ENCODE measurements around the gene BET1. TPM values are rescaled to one million over a fixed set of nuclear protein-coding genes. Genes with fewer than 3 reads are reported as not detected.

BET1 gene
- total and polyA plus RNA-seq, 2 of the 8 experiments (the other 6 are each of a cell fraction or from before 2014, with no cell fraction given) = 20.6 to 31.7 TPM

DNA sequence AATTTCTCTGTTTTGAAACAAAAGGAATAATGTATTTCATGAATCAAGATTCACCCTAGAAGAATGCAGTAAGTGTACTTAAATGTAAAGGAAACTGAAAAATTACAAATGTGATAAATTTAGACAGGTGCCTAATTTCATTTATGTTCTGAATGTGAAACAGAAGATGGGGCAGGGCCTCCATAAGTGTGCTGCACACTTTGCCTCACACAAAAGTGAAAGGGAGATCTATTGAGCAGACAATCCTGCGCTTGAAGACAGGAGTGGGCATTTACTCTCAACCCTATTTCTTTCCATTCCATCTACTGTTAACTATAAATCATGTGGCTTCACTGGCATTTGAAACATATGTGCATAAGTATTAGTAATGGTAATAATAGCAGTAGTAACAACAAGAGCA is 46.4 kb downstream of the BET1 start:
- 100% methylated on average over 1 of the region's 1 CpG; no CpG with 5 or more reads in 1 of the 2 experiments for WGBS, 2 experiments (ENCODE audit: extremely low coverage in 1 of 2, insufficient coverage in 1 of 2, insufficient read length in 1 of 2, insufficient replicate concordance in 2 of 2, low coverage in 1 of 2, low lambda C conversion rate in 2 of 2, missing lambda C conversion rate in 1 of 2)
- H3K4me3 ChIP-seq (ENCODE audit: extremely low read depth in 1 of 4, insufficient read depth in 2 of 4, low read depth in 3 of 4, low read length in 4 of 4) = no peak overlapping the region
- no peaks in the 10 kb centered on the region for H3K9me3 ChIP-seq (ENCODE audit: insufficient read depth in 2 of 2, low read depth in 1 of 2, low read length in 1 of 2)
- H2AK5ac ChIP-seq (ENCODE audit: low read depth, low read length) = no peak overlapping the region
- H3K27ac ChIP-seq (ENCODE audit: low read depth, low read length) = no peak overlapping the region
- no peak overlapping the region for H3K56ac ChIP-seq (replicated peaks; ENCODE audit: insufficient read length, low read depth, low read length)
- no peak overlapping the region for H2BK15ac ChIP-seq (ENCODE audit: low read length)
- no peaks in the 10 kb centered on the region for H3K4me1 ChIP-seq (replicated peaks in 1 of 4; ENCODE audit: control insufficient read depth in 3 of 4, insufficient read depth in 4 of 4, low read length in 3 of 4)
- no peaks in the 10 kb centered on the region for H3K79me2 ChIP-seq (ENCODE audit: control insufficient read depth in 1 of 2, insufficient read depth in 2 of 2, low read length in 2 of 2)
- no peak overlapping the region for H2AFZ ChIP-seq (ENCODE audit: low read length)
- FAIRE-seq (no peak), DNase-seq (ENCODE audit: low read depth in 1 of 2, low spot score in 2 of 2) (no peak)
- H4K20me1 ChIP-seq (replicated peaks in 1 of 2; ENCODE audit: control insufficient read depth in 1 of 2, insufficient read depth in 2 of 2, low read length in 2 of 2) = no peaks in the 10 kb centered on the region
- no peak overlapping the region for H4K8ac ChIP-seq (ENCODE audit: extremely low read depth, insufficient read depth, low read length)
- no peak overlapping the region for H3K23ac ChIP-seq (ENCODE audit: insufficient read length)
- no peak overlapping the region for H4K5ac ChIP-seq (ENCODE audit: insufficient read length, low read depth, low read length)
- no peak overlapping the region for H2BK120ac ChIP-seq (replicated peaks; ENCODE audit: low read depth, low read length)
- ChIA-PET POLR2A (ENCODE audit: partially characterized antibody) (no interaction called here), CTCF (ENCODE audit: partially characterized antibody) (interaction anchor here (1.4 to 1.6 kb wide), 2 partner anchors 11 to 157 kb away, joined by 4 to 5 read pairs; no protein-coding TSS in a partner anchor)
- no peak overlapping the region for H2BK20ac ChIP-seq (ENCODE audit: low read length)
- no peaks in the 10 kb centered on the region for H3K23me2 ChIP-seq (ENCODE audit: low read depth, low read length)
- no peak overlapping the region for H3K14ac ChIP-seq (ENCODE audit: insufficient read length)
- no peak overlapping the region for H4K91ac ChIP-seq (replicated peaks; ENCODE audit: insufficient read length, low read length)
- H2BK5ac ChIP-seq (ENCODE audit: low read depth, low read length) = no peak overlapping the region
- no peak overlapping the region for H3K4me2 ChIP-seq (ENCODE audit: insufficient read depth in 1 of 2, low read depth in 2 of 2, low read length in 2 of 2)
- no peaks in the 10 kb centered on the region for H3K27me3 ChIP-seq (replicated peaks in 1 of 4; ENCODE audit: control insufficient read depth in 3 of 4, extremely low read depth in 1 of 4, insufficient read depth in 3 of 4, low read length in 3 of 4)
- H3K18ac ChIP-seq (ENCODE audit: extremely low read depth, low read length) = no peak overlapping the region
- no peaks in the 10 kb centered on the region for H3K79me1 ChIP-seq (ENCODE audit: low read depth, low read length)
- no peak overlapping the region for H3K4ac ChIP-seq (replicated peaks; ENCODE audit: insufficient read length, low read depth, low read length)
- no peaks in the 10 kb centered on the region for H3K36me3 ChIP-seq (ENCODE audit: control insufficient read depth in 2 of 4, insufficient read depth in 4 of 4, low read length in 3 of 4)
- no peak overlapping the region for H2BK12ac ChIP-seq (ENCODE audit: low read depth, low read length)
- no peak overlapping the region for H3K9ac ChIP-seq (replicated peaks in 1 of 4; ENCODE audit: extremely low read depth in 1 of 4, low read depth in 3 of 4, low read length in 3 of 4)
- no peak for TF ChIP-seq SP2 (IDR thresholded peaks at IDR 0.05; ENCODE audit: low read length)
- TF ChIP-seq FOSL1 (IDR thresholded peaks at IDR 0.05; ENCODE audit: insufficient read depth, low read depth, low read length) = no peak
- TF ChIP-seq CREB1 (IDR thresholded peaks at IDR 0.05) = no peak
- TF ChIP-seq TEAD4 (IDR thresholded peaks at IDR 0.05; ENCODE audit: low read depth, low read length) = no peak
- no peak for TF ChIP-seq GTF2F1 (IDR thresholded peaks at IDR 0.05; ENCODE audit: borderline replicate concordance, low read depth, low read length)
- TF ChIP-seq TCF12 (IDR thresholded peaks at IDR 0.05; ENCODE audit: low read depth, low read length) = no peak
- TF ChIP-seq CBX8 (IDR thresholded peaks at IDR 0.05; ENCODE audit: borderline replicate concordance, low read depth, low read length) = no peak
- TF ChIP-seq YY1 (IDR thresholded peaks at IDR 0.05; ENCODE audit: low read depth, low read length) = no peak
- no peak for TF ChIP-seq KDM1A (IDR thresholded peaks at IDR 0.05; ENCODE audit: borderline replicate concordance, low read length)
- no peak for TF ChIP-seq RAD21 (IDR thresholded peaks at IDR 0.05 in 1 of 2, conservative IDR thresholded peaks at IDR 0.05 in 1 of 2; ENCODE audit: low read depth in 2 of 2, low read length in 2 of 2)
- no peak for TF ChIP-seq POLR2A (IDR thresholded peaks at IDR 0.05; ENCODE audit: control extremely low read depth in 1 of 2, low read depth in 2 of 2, low read length in 2 of 2)
- TF ChIP-seq SUZ12 (IDR thresholded peaks at IDR 0.05; ENCODE audit: low read length) = no peak
- TF ChIP-seq NANOG (IDR thresholded peaks at IDR 0.05; ENCODE audit: insufficient read depth, low read depth, low read length, poor library complexity, severe bottlenecking) = no peak
- TF ChIP-seq SIX5 (IDR thresholded peaks at IDR 0.05; ENCODE audit: low read depth, low read length) = no peak
- TF ChIP-seq SIN3A (conservative IDR thresholded peaks at IDR 0.05 in 1 of 2, IDR thresholded peaks at IDR 0.05 in 1 of 2; ENCODE audit: low read depth in 1 of 2, low read length in 2 of 2) = no peak
